ENCODE results near the gene SMIM35.
"Not testable (repeated sequence)": the region's sequence is repeated elsewhere in the genome, so short reads cannot be mapped to it uniquely, and the experiment has no call there.

The SMIM35 gene

DNA sequence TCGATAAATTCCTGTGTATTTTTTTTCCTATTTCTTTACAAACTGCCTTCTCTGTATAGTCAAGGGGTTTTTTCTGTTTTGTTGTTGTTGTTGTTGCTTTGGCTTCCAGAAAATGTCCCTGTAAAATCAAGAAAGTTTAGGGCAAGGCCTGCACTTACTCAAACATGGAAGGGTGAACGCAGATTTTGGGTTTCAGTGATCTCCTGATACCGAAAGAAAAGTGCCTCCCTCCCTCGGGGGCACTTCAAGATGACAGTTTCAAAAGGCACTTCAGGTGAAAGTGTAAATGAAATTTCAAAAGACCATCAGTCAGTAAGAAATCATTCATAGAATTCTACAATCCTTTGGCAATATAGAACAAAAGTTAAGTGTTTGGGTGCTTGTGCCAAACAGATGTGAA lies 53.3 kb downstream of the SMIM35 start:
- no peak for DNase-seq (ENCODE audit: low read depth in 2 of 2)

DNA sequence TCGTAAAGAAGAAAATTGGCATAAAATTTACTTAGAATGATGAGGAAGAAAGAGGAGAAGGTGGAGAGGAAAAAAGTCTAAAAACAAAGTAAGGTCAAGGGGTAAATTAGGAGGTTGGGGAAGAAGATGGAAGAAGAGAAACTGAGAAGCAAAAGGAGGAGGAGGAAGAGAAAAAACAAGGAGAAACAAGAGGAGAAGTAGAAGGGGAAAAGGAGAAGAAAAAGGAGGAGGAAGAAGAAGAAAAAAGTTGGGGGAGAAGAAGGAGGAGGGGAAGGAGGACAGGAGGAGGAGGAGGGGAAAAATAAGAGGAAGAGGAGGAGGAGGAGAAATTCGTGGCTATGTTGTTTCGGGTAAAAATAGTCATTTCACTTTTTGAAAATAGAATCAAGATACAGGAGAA lies 58.1 kb downstream of the SMIM35 start:
- no peak for DNase-seq (ENCODE audit: low read depth in 2 of 2)

GRCh38 chr11:118027694-118028093 lies 59.1 kb downstream of the SMIM35 start:
- no peak for DNase-seq (ENCODE audit: low read depth in 2 of 2)

DNA sequence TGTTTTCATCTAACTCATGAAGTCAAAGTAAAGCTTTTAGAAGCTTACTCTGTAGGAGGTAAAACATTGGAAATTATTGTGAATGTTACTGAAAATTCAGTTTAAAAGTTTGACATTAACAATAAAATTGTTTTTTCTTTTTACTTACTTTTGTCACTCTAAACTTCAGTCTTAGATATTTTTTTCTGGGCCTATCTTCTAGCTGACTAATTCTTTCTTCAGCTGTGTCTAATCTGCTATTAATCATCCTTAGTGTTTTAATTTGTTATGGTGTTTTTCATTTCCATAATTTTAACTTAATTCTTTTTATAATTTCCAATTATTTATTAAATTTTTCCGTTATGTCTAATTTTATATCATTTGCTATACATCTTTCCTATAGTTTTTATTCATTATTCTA lies 65.6 kb downstream of the SMIM35 start:
- no peak for DNase-seq (ENCODE audit: low read depth in 2 of 2)

GRCh38 chr11:118018401-118018800 lies 68.4 kb downstream of the SMIM35 start:
- no peak for DNase-seq (ENCODE audit: low read depth in 2 of 2)

DNA sequence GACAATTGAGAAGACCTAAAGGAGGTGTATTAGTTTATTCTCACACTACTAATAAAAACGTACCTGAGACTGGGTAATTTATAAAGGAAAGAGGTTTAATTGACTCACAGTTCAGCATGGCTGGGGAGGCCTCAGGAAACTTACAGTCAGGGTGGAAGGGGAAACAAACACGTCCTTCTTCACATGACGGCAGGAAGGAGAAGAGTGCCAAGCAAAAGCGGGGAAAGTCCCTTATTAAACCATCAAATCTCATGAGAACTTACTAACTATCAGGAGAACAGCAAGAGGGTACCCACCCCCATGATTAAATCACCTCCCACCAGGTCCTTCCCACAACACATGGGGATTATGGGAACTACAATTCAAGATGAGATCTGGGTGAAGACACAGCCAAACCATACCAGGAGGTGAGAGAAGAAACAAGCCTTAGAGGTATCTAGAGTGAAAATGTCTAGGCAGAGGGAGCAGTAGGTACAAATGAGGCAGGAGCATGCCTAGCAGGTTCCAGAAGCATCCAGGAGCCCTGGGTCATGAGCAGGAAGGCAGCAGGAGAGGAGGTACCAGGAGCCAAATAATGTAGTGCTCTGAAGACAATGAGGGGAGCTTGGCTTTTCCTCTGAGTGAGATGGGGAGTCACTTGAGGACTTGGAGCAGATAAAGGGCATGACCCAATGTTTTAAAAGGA lies 69.0 kb downstream of the SMIM35 start:
- no peak for DNase-seq (ENCODE audit: low read depth in 2 of 2)

- DNase-seq (ENCODE audit: low read depth in 2 of 2), result no peak
Observed at GRCh38 chr11:118017111-118017510, 69.7 kb downstream of the SMIM35 start.

DNA sequence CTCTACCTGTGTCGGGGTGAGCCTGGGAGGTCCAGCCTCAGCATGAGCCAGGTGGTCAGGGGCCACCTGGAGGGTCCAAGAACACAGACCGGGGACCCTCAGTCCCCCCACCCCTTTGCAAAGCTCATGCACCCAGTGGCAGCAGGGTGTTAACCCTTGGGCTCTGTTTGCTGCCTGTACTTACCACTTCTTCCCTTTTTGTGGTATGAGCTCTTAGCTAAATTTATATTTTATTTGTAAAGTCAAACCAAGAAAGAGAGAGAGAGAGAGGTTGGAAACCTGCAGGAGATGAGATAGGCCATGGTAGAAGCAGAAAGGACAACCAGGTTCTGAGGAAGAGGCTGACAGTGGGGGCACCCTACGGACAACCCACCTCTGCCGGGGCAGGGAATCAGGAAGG lies 70.7 kb downstream of the SMIM35 start:
- DNase-seq (ENCODE audit: low read depth in 2 of 2), result no peak

DNA sequence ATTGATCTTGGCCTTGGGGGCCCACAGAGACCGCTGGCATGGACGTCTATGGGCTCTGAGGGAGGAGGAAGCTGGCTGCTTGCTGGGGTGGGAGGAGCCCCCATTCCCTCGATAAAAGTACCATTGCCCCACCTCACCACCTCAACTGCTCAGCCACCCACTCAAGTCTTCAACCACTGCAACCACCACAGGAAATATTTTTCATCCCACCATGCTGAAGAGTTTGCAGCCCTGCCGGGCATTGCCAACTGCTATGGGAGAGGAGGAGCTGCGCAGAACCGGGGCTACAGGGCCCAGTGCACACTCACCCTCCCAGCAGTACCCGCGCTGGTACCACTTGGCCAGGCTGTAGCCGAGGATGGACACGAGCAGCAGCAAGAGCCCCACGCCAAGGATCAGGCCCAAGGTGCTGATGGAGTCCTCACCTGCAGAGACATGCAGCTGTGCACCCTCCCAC lies 71.3 kb downstream of the SMIM35 start:
- DNase-seq (ENCODE audit: low read depth in 2 of 2), result no peak

DNA sequence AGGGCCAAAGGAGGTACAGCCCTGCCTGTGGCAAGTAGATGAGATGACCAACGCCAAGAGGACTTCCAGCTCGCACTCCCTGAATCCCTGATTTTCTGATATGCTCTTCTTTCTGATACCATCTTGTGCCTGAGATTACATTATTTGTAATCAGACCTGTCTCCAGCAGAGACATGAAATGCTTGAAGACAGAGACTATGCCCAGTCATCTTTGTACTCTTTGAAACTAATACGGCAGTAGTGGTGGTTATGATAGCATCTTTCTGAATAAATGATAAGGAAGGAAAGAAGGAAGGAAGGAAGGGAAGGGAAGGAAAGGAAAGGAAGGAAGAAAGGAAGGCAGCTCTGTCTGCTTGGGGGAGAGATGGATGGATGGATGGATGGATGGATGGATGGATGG lies 72.7 kb downstream of the SMIM35 start:
- DNase-seq (ENCODE audit: low read depth in 2 of 2), result no peak

GRCh38 chr11:118012083-118012669 lies 74.6 kb downstream of the SMIM35 start:
- DNase-seq (ENCODE audit: low read depth in 2 of 2), result no peak

GRCh38 chr11:118010738-118011461 lies 75.9 kb downstream of the SMIM35 start:
- DNase-seq (ENCODE audit: low read depth in 2 of 2), result no peak

GRCh38 chr11:118009864-118010737 lies 76.7 kb downstream of the SMIM35 start:
- no peak for DNase-seq (ENCODE audit: low read depth in 2 of 2)

- no peak for DNase-seq (ENCODE audit: low read depth in 2 of 2)
Observed at GRCh38 chr11:118008271-118008911, 78.4 kb downstream of the SMIM35 start.

DNA sequence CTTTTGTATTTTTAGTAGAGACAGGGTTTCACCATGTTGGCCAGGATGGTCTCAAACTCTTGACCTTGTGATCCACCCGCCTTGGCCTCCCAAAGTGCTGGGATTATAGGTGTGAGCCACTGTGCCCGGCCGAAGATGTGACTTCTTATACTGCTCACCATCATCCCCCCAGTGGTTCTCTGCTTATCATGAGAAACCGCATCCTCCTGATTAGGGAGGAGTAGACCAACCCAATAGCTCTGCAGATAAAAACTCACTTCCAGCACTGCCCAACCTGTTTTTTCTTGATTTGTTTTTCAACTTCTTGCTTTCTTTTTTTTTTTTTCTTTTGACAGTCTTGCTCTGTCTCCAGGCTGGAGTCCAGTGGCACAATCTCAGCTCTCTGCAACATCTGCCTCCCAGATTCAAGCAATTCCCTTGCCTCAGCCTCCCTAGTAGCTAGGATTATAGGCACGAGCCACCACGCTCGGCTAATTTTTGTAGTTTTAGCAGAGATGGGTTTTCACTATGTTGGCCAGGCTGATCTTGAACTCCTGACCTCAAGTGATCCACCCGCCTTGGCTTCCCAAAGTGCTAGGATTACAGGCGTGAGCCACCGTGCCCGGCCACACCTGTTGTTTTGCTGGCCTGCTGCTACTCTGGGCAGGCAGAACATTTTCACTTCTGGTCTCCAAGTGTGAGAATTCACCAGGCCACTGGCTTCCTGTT lies 79.0 kb downstream of the SMIM35 start:
- not testable (repeated sequence) for DNase-seq (ENCODE audit: low read depth in 2 of 2)

DNA sequence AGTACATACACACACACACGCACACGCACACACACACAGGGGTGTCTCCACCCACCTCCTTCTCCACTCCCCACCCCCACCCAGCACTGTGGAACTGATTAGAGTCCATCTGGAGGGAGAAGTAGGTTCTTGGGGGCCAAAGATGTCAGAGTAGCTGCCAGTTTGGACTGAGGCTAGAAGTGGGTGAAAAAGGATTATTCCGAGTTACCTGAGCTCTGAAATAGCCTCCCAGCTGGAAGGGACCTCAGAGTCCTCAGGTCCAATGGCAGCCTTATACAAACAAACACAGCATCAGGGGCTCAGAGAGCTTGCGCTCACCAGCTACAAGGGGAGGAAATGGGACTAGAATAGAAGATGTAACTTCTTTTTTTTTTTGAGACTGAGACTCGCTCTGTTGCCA lies 79.7 kb downstream of the SMIM35 start:
- no peak for DNase-seq (ENCODE audit: low read depth in 2 of 2)

DNA sequence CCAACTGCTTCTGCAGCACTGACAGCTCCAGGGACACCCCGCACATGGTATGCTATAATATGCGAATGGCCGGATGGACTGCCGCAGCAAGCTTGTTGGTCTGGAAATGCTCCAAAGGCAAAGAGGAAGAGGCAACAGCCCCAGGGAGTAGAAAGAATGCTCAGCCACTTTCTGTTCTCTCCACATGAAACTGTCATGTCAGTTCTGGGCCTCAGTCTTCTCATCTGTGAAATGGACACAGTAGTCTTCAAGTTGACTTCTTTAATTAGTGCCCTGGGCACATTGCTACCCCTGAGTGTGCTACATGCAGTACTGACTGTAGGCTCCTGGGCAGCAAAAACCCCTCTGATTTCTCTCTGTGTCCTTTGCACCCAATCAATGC lies 80.6 kb downstream of the SMIM35 start:
- DNase-seq (ENCODE audit: low read depth in 2 of 2), result no peak

DNA sequence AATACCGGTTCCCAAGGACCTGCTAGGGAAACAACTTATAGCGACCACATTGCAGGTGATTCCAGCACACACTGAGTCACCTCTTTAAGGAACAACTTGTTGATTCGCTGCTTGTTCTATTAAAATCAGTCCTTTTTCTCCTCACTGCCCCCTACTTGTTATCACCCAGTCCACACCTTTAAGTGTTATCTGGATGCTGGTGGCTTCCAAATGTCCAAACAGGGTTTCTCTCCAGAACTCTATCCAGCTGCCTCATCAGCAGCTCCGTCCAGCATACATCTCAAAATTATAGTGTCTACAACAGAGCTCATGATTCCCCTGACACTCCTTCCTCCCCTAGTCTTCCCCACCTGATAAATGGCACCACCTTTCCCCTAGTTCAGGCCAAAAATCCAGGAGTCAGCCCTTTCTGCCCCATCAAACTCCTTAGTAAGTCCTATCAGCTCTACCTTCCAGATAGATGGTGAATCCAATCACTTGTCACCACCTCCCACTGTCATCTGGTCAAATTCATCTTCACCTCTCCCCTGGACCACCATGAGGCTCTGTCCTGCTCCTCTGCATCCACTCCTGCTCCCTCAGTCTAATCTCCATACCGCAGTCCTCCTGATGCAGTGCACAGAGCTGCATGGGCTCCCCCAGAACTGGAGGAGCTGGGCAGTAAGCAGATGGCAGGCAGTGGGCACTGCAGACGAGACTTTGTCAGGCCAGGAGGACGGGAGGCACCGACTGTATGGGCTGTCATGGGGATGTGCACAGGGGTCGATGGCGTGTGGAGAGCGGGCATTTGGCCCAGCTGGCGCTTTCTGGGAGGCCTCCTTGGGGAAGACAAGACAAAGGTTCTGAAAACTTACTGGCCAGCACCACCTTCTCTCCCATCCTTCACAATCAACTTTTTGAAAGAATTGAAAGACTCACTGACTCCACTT lies 81.3 kb downstream of the SMIM35 start:
- DNase-seq (ENCODE audit: low read depth in 2 of 2), result no peak

GRCh38 chr11:118004543-118005223 lies 82.1 kb downstream of the SMIM35 start:
- no peak for DNase-seq (ENCODE audit: low read depth in 2 of 2)
